ENCODE data around the gene CDH4. TPM values are rescaled to one million over a fixed set of nuclear protein-coding genes. Genes with fewer than 3 reads are reported as not detected.

The CDH4 gene
- total and polyA plus RNA-seq, 2 of the 13 experiments (the other 11 are each of a cell fraction or from before 2014, with no cell fraction given) = not detected

GRCh38 chr20:61905781-61906523 lies 653.9 kb downstream of the CDH4 start:
- H3K4me1 ChIP-seq (ENCODE audit: insufficient read depth, low read length) = peaks cover 21% of the 10 kb centered on the region
- intact Hi-C loops (cut with micrococcal nuclease; ENCODE audit: unreplicated experiment) (no loop called here), in situ Hi-C loops (cut with HindIII; ENCODE audit: extremely low pct_ligation_motif_present, low pct_unique_long_range_greater_than_20kb) (no loop called here)
- ChIA-PET CTCF (ENCODE audit: low intra/inter-chr PET ratio, low total read pairs) (no interaction called here), POLR2A (no interaction called here)
- no peaks in the 10 kb centered on the region for H3K9me3 ChIP-seq (ENCODE audit: low read length)
- no peaks in the 10 kb centered on the region for H3K79me2 ChIP-seq (ENCODE audit: insufficient read depth, low read length)
- no peak for FAIRE-seq
- no TSS peak for BruUV-seq (replicated peaks)
- H2AFZ ChIP-seq (ENCODE audit: low read length) = no peak overlapping the region
- H3K4me3 ChIP-seq (replicated peaks in 1 of 3; ENCODE audit: insufficient read depth in 1 of 3, low read depth in 2 of 3, low read length in 3 of 3) = no peak overlapping the region
- H3K36me3 ChIP-seq (replicated peaks in 1 of 2; ENCODE audit: control insufficient read depth in 1 of 2, insufficient read depth in 2 of 2, low read length in 2 of 2) = no peaks in the 10 kb centered on the region
- no peak overlapping the region for H3K4me2 ChIP-seq (ENCODE audit: low read depth, low read length)
- H3K27ac ChIP-seq (ENCODE audit: extremely low read length, insufficient read depth, low read length) = no peak overlapping the region
- DNase-seq (ENCODE audit: low spot score) = no peak
- no peaks in the 10 kb centered on the region for H4K20me1 ChIP-seq (ENCODE audit: insufficient read depth, low read length)
- no peak for ATAC-seq
- H3K27me3 ChIP-seq (ENCODE audit: control insufficient read depth in 1 of 2, insufficient read depth in 2 of 2, low read length in 2 of 2) = peaks cover 33 to 77% of the 10 kb centered on the region in 2 experiments
- WGBS (ENCODE audit: low lambda C conversion rate) = 55% methylated on average over 15 of the region's 15 CpGs
- H3K9ac ChIP-seq (ENCODE audit: insufficient read depth, low read depth, low read length) = no peak overlapping the region
- TF ChIP-seq, protein P1, sequence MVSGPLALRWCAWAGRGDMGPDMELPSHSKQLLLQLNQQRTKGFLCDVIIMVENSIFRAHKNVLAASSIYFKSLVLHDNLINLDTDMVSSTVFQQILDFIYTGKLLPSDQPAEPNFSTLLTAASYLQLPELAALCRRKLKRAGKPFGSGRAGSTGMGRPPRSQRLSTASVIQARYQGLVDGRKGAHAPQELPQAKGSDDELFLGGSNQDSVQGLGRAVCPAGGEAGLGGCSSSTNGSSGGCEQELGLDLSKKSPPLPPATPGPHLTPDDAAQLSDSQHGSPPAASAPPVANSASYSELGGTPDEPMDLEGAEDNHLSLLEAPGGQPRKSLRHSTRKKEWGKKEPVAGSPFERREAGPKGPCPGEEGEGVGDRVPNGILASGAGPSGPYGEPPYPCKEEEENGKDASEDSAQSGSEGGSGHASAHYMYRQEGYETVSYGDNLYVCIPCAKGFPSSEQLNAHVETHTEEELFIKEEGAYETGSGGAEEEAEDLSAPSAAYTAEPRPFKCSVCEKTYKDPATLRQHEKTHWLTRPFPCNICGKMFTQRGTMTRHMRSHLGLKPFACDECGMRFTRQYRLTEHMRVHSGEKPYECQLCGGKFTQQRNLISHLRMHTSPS (CRISPR knock-in tag; IDR thresholded peaks at IDR 0.05; ENCODE audit: low read depth) = no peak
- TF ChIP-seq SMAD9 (CRISPR knock-in tag; IDR thresholded peaks at IDR 0.05) = no peak
- TF ChIP-seq HOXA9 (CRISPR knock-in tag; IDR thresholded peaks at IDR 0.05; ENCODE audit: borderline replicate concordance) = no peak
- no peak for TF ChIP-seq DNMT3B (CRISPR knock-in tag; conservative IDR thresholded peaks at IDR 0.05)
- TF ChIP-seq, protein P2, sequence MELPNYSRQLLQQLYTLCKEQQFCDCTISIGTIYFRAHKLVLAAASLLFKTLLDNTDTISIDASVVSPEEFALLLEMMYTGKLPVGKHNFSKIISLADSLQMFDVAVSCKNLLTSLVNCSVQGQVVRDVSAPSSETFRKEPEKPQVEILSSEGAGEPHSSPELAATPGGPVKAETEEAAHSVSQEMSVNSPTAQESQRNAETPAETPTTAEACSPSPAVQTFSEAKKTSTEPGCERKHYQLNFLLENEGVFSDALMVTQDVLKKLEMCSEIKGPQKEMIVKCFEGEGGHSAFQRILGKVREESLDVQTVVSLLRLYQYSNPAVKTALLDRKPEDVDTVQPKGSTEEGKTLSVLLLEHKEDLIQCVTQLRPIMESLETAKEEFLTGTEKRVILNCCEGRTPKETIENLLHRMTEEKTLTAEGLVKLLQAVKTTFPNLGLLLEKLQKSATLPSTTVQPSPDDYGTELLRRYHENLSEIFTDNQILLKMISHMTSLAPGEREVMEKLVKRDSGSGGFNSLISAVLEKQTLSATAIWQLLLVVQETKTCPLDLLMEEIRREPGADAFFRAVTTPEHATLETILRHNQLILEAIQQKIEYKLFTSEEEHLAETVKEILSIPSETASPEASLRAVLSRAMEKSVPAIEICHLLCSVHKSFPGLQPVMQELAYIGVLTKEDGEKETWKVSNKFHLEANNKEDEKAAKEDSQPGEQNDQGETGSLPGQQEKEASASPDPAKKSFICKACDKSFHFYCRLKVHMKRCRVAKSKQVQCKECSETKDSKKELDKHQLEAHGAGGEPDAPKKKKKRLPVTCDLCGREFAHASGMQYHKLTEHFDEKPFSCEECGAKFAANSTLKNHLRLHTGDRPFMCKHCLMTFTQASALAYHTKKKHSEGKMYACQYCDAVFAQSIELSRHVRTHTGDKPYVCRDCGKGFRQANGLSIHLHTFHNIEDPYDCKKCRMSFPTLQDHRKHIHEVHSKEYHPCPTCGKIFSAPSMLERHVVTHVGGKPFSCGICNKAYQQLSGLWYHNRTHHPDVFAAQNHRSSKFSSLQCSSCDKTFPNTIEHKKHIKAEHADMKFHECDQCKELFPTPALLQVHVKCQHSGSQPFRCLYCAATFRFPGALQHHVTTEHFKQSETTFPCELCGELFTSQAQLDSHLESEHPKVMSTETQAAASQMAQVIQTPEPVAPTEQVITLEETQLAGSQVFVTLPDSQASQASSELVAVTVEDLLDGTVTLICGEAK (IDR thresholded peaks at IDR 0.05) = peak; percentile 54
- TF ChIP-seq, protein P2 (CRISPR knock-in tag; IDR thresholded peaks at IDR 0.05) = peak; percentile 97
- peak; percentile 87; the same call in 1 of the 2 replicates for TF ChIP-seq ZNF329 (CRISPR knock-in tag; IDR thresholded peaks at IDR 0.05; ENCODE audit: low read depth)
- TF ChIP-seq, protein P3, sequence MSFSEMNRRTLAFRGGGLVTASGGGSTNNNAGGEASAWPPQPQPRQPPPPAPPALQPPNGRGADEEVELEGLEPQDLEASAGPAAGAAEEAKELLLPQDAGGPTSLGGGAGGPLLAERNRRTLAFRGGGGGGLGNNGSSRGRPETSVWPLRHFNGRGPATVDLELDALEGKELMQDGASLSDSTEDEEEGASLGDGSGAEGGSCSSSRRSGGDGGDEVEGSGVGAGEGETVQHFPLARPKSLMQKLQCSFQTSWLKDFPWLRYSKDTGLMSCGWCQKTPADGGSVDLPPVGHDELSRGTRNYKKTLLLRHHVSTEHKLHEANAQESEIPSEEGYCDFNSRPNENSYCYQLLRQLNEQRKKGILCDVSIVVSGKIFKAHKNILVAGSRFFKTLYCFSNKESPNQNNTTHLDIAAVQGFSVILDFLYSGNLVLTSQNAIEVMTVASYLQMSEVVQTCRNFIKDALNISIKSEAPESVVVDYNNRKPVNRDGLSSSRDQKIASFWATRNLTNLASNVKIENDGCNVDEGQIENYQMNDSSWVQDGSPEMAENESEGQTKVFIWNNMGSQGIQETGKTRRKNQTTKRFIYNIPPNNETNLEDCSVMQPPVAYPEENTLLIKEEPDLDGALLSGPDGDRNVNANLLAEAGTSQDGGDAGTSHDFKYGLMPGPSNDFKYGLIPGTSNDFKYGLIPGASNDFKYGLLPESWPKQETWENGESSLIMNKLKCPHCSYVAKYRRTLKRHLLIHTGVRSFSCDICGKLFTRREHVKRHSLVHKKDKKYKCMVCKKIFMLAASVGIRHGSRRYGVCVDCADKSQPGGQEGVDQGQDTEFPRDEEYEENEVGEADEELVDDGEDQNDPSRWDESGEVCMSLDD (CRISPR knock-in tag; IDR thresholded peaks at IDR 0.05; ENCODE audit: borderline replicate concordance) = no peak

Measured in HepG2 (cell line).